HG02973 (cell line): Measurements from ENCODE around the gene GPBP1.
"Not testable (repeated sequence)": the region's sequence is repeated elsewhere in the genome, so short reads cannot be mapped to it uniquely, and the experiment has no call there.

ENCODE experiments used
- ATAC-seq: cut with Tn5 transposase; IDR thresholded peaks from one replicate; pipeline ENCODE4 v1.9.1; 2021; ENCODE audit warnings: moderate library complexity; ENCODE audit not compliant: unreplicated experiment

Gene GPBP1

GRCh38 chr5:57276353-57276752 is 102.5 kb downstream of the GPBP1 start:
- no peak for ATAC-seq

GRCh38 chr5:57277085-57277484 is 103.2 kb downstream of the GPBP1 start:
- no peak for ATAC-seq

- ATAC-seq: no peak
Measured at GRCh38 chr5:57280853-57281252, 107.0 kb downstream of the GPBP1 start.

GRCh38 chr5:57285084-57285483 is 111.2 kb downstream of the GPBP1 start:
- ATAC-seq: not testable (repeated sequence)

GRCh38 chr5:57291894-57292293 is 118.0 kb downstream of the GPBP1 start:
- ATAC-seq: no peak

- no peak for ATAC-seq
Measured at GRCh38 chr5:57292336-57292735, 118.5 kb downstream of the GPBP1 start.

- peak; percentile 63 for ATAC-seq
Measured at GRCh38 chr5:57298295-57298984, 124.6 kb downstream of the GPBP1 start.

- ATAC-seq: no peak
Measured at GRCh38 chr5:57298985-57299491, 125.2 kb downstream of the GPBP1 start.

GRCh38 chr5:57299986-57300385 is 126.1 kb downstream of the GPBP1 start:
- no peak for ATAC-seq

- no peak for ATAC-seq
Measured at GRCh38 chr5:57302164-57302563, 128.3 kb downstream of the GPBP1 start.

GRCh38 chr5:57302643-57303042 is 128.8 kb downstream of the GPBP1 start:
- no peak for ATAC-seq

GRCh38 chr5:57303985-57304384 is 130.1 kb downstream of the GPBP1 start:
- no peak for ATAC-seq

GRCh38 chr5:57304931-57305330 is 131.1 kb downstream of the GPBP1 start:
- no peak for ATAC-seq

GRCh38 chr5:57306359-57306758 is 132.5 kb downstream of the GPBP1 start:
- no peak for ATAC-seq

- ATAC-seq: no peak
Measured at GRCh38 chr5:57307516-57307915, 133.7 kb downstream of the GPBP1 start.

- not testable (repeated sequence) for ATAC-seq
Measured at GRCh38 chr5:57309022-57309421, 135.2 kb downstream of the GPBP1 start.

GRCh38 chr5:57311251-57311650 is 137.4 kb downstream of the GPBP1 start:
- no peak for ATAC-seq

- ATAC-seq: no peak
Measured at GRCh38 chr5:57311921-57312735, 138.3 kb downstream of the GPBP1 start.

GRCh38 chr5:57313716-57314115 is 139.9 kb downstream of the GPBP1 start:
- ATAC-seq: no peak
